K562 (cell line): ENCODE measurements around the gene FBXO48. TPM values are rescaled to one million over a fixed set of nuclear protein-coding genes. Genes with fewer than 3 reads are reported as not detected.
A peak's percentile ranks its signal among the peaks of the same experiment; 100 is the strongest.

Experiments
- CBFA2T3 ChIP-seq: fragments of 450-650 bp; IDR thresholded peaks from 2 replicates; pipeline ENCODE4 v1.6.1; 2017
- TRIM24 ChIP-seq, 2 experiments: fragments of 450-650 bp; IDR thresholded peaks; 2 replicates each; pipeline ENCODE4 v1.6.1; 2016
- ZBTB40 ChIP-seq, 2 experiments: fragments of 450-650 bp in 1 of 2; sonication (generic) in 1 of 2; formaldehyde crosslinking in 1 of 2; IDR thresholded peaks; 2 replicates each; pipeline versions ENCODE4 v1.7.1 to v1.9.0; 2016 to 2022; ENCODE audit warnings: inconsistent platforms in 1 of 2, mild to moderate bottlenecking in 1 of 2, missing genetic modification reagents in 1 of 2
- polyA plus RNA-seq, 8 experiments: library from polyadenylated mRNA; depleted of rRNA in 4 of 8; stranded (reverse) in 5 of 8; unstranded in 3 of 8; fragments of >200 nt; fragmentation: Nextera tagmentation in 2 of 8; fragmentation: Illumina TruSeq in 1 of 8; extraction: Ambion mirVana in 2 of 8; extraction: Trizol in 1 of 8; gene quantifications; 2 replicates each; pipeline versions ENCODE4 v1.2.1 to v1.2.3, GENCODE V29; 2011 to 2014; ENCODE audit warnings: inconsistent platforms in 1 of 8, missing spikeins in 1 of 8
- total RNA-seq, 7 experiments: library from RNA; depleted of rRNA in 6 of 7; stranded (reverse); fragments of >200 nt in 6 of 7; fragmentation: Illumina TruSeq in 2 of 7; extraction: Trizol in 2 of 7; gene quantifications; 2 replicates each; pipeline versions ENCODE4 v1.2.1 to v1.2.3, GENCODE V29; 2011 to 2021; ENCODE audit warnings: low replicate concordance in 1 of 7

Gene FBXO48
- total and polyA plus RNA-seq, 9 of the 15 experiments (the other 6 are each of a cell fraction or from before 2014, with no cell fraction given) = 0.36 to 1.8 (median 0.73) TPM

GRCh38 chr2:68452158-68452900 is 14.8 kb downstream of the FBXO48 start (continued):
- peak; percentile 34; the same call in 1 of the 2 replicates for TF ChIP-seq ZBTB40 (IDR thresholded peaks at IDR 0.05)
- no peak for TF ChIP-seq ZBTB40 (CRISPR knock-in tag; IDR thresholded peaks at IDR 0.05)
- peak; percentile 30 to 45; a peak in 1 of 4 replicates for TF ChIP-seq TRIM24 (IDR thresholded peaks at IDR 0.05)
- TF ChIP-seq CBFA2T3 = peak; percentile 64
